Measurements from ENCODE around the gene ELF3. TPM values are rescaled to one million over a fixed set of nuclear protein-coding genes. Genes with fewer than 3 reads are reported as not detected.
"Not testable (repeated sequence)": the region's sequence is repeated elsewhere in the genome, so short reads cannot be mapped to it uniquely, and the experiment has no call there.

The ELF3 gene
- total and polyA plus RNA-seq, 5 donors from 2014 or later, result 1.0 TPM; not detected in 4

GRCh38 chr1:202016811-202017748, 6.7 kb downstream of the ELF3 start:
- Histone ChIP-seq H3K27me3 (ENCODE audit: control insufficient read depth, insufficient read depth, low read length) (peaks cover 2% of the 10 kb centered on the region), H3K36me3 (ENCODE audit: control insufficient read depth, insufficient read depth, low read length) (no peaks in the 10 kb centered on the region), H3K4me3 (ENCODE audit: low read depth, low read length) (no peak overlapping the region), H3K4me1 (ENCODE audit: control insufficient read depth, insufficient read depth, low read length, poor library complexity, severe bottlenecking) (no peaks in the 10 kb centered on the region), H3K9me3 (ENCODE audit: control insufficient read depth in 2 of 2, low read length in 2 of 2) (no peaks in the 10 kb centered on the region), H3K27ac (ENCODE audit: insufficient read depth, low read length, poor library complexity, severe bottlenecking) (no peak overlapping the region)
- Mint-ChIP-seq H3K4me3 (no peak overlapping the region), H3K9me3 (peaks cover 0 to 2% (median 0%) of the 10 kb centered on the region in 7 donors), H3K4me1 (no peaks in the 10 kb centered on the region), H3K36me3 (peaks cover 5% of the 10 kb centered on the region), H3K27me3 (peaks cover 4% of the 10 kb centered on the region), H3K27ac (no peak overlapping the region)
- DNase-seq (no peak), ATAC-seq (ENCODE audit: low read depth in 2 of 2) (no peak)

DNA sequence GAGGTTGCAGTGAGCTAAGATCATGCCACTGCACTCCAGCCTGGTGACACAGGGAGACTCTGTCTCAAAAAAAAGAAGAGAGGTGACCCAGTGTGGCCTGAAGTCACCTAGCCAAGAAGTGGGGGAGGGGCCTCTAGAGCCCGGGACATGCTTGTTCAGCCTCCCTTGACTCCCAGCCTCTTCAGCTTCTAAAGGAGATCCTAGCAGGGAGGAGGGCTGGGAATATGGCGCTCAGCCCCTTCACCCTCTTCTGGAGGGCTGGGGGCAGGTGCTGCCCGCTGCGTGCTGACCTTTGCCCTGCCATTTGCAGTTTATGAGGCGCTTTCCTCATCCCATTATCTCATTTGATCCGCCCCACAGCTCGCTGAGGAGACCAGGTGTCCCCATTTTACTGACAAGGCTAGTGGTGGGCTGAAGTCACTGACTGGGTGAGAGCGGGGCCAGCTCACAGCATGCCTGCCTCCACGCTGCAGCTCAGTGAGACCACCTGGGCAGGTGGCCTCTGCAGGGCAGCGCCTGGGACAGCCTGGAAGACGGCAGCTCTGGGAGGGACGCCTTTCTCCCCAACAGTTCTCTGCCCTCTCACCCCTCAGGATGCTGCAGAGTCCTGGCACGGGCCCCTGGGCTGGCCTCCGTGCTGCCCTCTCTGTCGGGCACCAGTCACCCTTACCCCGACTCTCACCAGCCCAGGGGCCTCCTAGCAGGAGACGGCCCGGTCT, 7.5 kb downstream of the ELF3 start:
- peaks cover 5% of the 10 kb centered on the region for H3K36me3 Mint-ChIP-seq
- no peak overlapping the region for H3K27ac Mint-ChIP-seq
- Histone ChIP-seq H3K9me3 (ENCODE audit: control insufficient read depth in 2 of 2, low read length in 2 of 2) (no peaks in the 10 kb centered on the region), H3K27ac (ENCODE audit: insufficient read depth, low read length, poor library complexity, severe bottlenecking) (no peak overlapping the region), H3K4me3 (ENCODE audit: low read depth, low read length) (no peak overlapping the region), H3K27me3 (ENCODE audit: control insufficient read depth, insufficient read depth, low read length) (peaks cover 2% of the 10 kb centered on the region), H3K4me1 (ENCODE audit: control insufficient read depth, insufficient read depth, low read length, poor library complexity, severe bottlenecking) (no peaks in the 10 kb centered on the region), H3K36me3 (ENCODE audit: control insufficient read depth, insufficient read depth, low read length) (no peaks in the 10 kb centered on the region)
- peaks cover 4% of the 10 kb centered on the region for H3K27me3 Mint-ChIP-seq
- DNase-seq, result no peak
- no peak for ATAC-seq (ENCODE audit: low read depth in 2 of 2)
- no peak overlapping the region for H3K4me3 Mint-ChIP-seq
- peaks cover 0 to 2% (median 0%) of the 10 kb centered on the region in 7 donors for H3K9me3 Mint-ChIP-seq
- H3K4me1 Mint-ChIP-seq, result no peaks in the 10 kb centered on the region

DNA sequence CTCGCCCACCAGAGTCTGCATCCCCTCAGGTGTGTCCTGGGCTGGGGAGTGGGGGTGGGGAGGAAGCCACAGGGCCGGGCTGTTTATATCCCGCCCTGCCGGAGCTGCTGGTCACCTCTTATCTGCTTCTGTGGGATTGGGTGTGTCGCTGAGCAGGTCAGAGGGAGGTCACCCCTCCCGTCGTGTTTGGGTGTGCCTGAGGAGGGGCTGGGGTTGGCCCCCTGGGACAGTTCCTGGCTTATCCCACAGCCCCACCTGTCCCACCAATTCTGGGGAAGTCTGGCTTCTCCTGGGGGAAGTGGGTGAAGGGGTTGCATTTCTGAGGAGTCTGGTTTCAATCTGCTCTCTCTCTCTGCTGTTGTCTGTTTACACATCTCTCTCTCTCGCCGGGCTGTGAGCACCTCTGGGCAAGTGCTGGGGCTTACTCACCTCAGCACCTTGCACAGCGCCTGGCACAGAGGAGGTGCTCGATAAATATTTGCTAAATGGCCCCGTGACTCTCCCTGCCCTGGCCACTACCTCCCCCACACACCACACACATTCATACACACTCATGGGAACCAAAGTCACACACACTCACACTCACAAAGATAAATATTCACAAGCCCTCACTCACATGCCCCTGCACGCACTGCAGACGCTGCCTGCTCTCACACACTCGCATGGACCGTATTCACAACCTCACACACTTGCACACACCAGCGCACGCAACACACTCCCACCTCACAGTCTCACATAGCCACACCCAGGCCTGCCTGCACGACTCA, 8.3 kb downstream of the ELF3 start:
- peaks cover 4% of the 10 kb centered on the region for H3K27me3 Mint-ChIP-seq
- Histone ChIP-seq H3K27me3 (ENCODE audit: control insufficient read depth, insufficient read depth, low read length) (peaks cover 2% of the 10 kb centered on the region), H3K4me3 (ENCODE audit: low read depth, low read length) (no peak overlapping the region), H3K9me3 (ENCODE audit: control insufficient read depth in 2 of 2, low read length in 2 of 2) (no peaks in the 10 kb centered on the region), H3K36me3 (ENCODE audit: control insufficient read depth, insufficient read depth, low read length) (no peaks in the 10 kb centered on the region), H3K27ac (ENCODE audit: insufficient read depth, low read length, poor library complexity, severe bottlenecking) (no peak overlapping the region), H3K4me1 (ENCODE audit: control insufficient read depth, insufficient read depth, low read length, poor library complexity, severe bottlenecking) (no peaks in the 10 kb centered on the region)
- no peak for DNase-seq
- H3K4me3 Mint-ChIP-seq, result no peak overlapping the region
- peaks cover 0 to 2% (median 0%) of the 10 kb centered on the region in 7 donors for H3K9me3 Mint-ChIP-seq
- peak overlapping the region in 2 of 3 donors; percentile 9 to 16 for H3K27ac Mint-ChIP-seq
- no peaks in the 10 kb centered on the region for H3K4me1 Mint-ChIP-seq
- H3K36me3 Mint-ChIP-seq, result peaks cover 5% of the 10 kb centered on the region
- no peak for ATAC-seq (ENCODE audit: low read depth in 2 of 2)

DNA sequence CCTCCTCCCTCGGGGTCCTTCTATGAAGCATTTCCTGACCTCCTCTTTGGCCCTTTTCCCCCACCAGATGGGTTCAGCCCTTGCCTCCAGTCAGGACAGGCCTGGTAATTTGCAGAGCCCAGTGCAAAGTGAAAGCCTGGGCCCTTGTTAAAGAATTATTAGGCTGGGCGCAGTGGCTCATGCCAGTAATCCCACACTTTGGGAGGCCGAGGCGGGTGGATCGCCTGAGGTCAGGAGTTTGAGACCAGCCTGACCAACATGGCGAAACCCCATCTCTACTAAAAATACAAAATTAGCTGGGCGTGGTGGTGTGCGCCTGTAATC, 8.8 kb downstream of the ELF3 start:
- not testable (repeated sequence) for H3K9me3 ChIP-seq (ENCODE audit: control insufficient read depth in 2 of 2, low read length in 2 of 2); DNase-seq; H3K36me3 Mint-ChIP-seq; H3K9me3 Mint-ChIP-seq; H3K36me3 ChIP-seq (ENCODE audit: control insufficient read depth, insufficient read depth, low read length); H3K4me3 ChIP-seq (ENCODE audit: low read depth, low read length); H3K27me3 ChIP-seq (ENCODE audit: control insufficient read depth, insufficient read depth, low read length); H3K27ac ChIP-seq (ENCODE audit: insufficient read depth, low read length, poor library complexity, severe bottlenecking); H3K4me1 Mint-ChIP-seq; H3K27me3 Mint-ChIP-seq; H3K27ac Mint-ChIP-seq; ATAC-seq (ENCODE audit: low read depth in 2 of 2); H3K4me1 ChIP-seq (ENCODE audit: control insufficient read depth, insufficient read depth, low read length, poor library complexity, severe bottlenecking); H3K4me3 Mint-ChIP-seq

DNA sequence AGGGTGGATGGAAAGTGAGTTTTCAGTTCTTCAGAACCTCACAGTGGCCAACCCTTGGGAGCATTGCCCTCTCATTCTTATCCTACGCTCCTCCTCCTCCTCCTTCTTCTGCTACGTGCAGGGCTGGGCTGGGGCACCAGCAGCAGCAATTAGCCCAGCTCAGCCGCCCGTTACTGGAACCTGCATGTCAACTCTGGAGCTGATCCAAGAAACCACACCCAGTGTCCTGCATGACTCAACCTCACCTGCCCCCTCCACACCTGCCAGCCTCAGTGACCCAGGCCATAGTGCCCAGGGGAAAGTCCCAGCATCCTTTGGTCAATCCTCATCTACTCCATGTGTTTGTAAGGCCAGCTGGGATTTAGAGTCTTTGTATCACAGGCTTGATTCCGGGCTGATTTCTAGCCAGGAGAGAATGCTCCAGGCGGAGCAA, 12.6 kb downstream of the ELF3 start:
- Histone ChIP-seq H3K9me3 (ENCODE audit: control insufficient read depth in 2 of 2, low read length in 2 of 2) (no peaks in the 10 kb centered on the region), H3K36me3 (ENCODE audit: control insufficient read depth, insufficient read depth, low read length) (no peaks in the 10 kb centered on the region), H3K27ac (ENCODE audit: insufficient read depth, low read length, poor library complexity, severe bottlenecking) (no peak overlapping the region), H3K27me3 (ENCODE audit: control insufficient read depth, insufficient read depth, low read length) (no peaks in the 10 kb centered on the region), H3K4me1 (ENCODE audit: control insufficient read depth, insufficient read depth, low read length, poor library complexity, severe bottlenecking) (no peaks in the 10 kb centered on the region), H3K4me3 (ENCODE audit: low read depth, low read length) (no peak overlapping the region)
- Mint-ChIP-seq H3K4me3 (no peak overlapping the region), H3K4me1 (no peaks in the 10 kb centered on the region), H3K36me3 (no peaks in the 10 kb centered on the region), H3K9me3 (peaks cover 0 to 2% (median 0%) of the 10 kb centered on the region in 7 donors), H3K27ac (no peak overlapping the region), H3K27me3 (peaks cover 9% of the 10 kb centered on the region)
- ATAC-seq (ENCODE audit: low read depth in 2 of 2), result no peak
- no peak for DNase-seq

DNA sequence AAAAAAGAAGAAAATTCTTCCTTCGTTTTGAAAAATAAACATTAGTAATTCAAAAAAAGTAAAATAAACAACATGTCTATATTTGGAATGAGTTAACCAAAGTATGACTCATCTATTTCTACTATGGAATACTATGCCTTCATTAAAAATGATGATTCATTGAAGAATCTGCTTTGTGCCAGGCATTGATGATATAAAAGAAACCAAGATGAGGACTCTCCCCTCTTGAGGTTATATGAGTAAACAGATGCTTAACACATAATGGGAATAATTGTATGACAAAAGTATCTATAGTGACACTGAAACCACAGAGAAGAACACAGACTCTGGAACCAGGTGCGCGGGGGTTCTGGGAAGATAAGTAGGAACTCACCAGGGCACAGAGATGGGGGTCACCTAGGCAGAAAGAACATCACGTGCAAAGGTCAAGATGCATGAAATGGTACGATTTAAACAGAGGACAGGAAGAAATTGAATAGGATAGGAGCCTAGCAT, 18.8 kb downstream of the ELF3 start:
- Mint-ChIP-seq H3K27ac (no peak overlapping the region), H3K9me3 (no peaks in the 10 kb centered on the region), H3K36me3 (no peaks in the 10 kb centered on the region), H3K4me3 (no peak overlapping the region), H3K27me3 (peaks cover 8% of the 10 kb centered on the region), H3K4me1 (no peaks in the 10 kb centered on the region)
- Histone ChIP-seq H3K4me3 (ENCODE audit: low read depth, low read length) (no peak overlapping the region), H3K4me1 (ENCODE audit: control insufficient read depth, insufficient read depth, low read length, poor library complexity, severe bottlenecking) (no peaks in the 10 kb centered on the region), H3K36me3 (ENCODE audit: control insufficient read depth, insufficient read depth, low read length) (no peaks in the 10 kb centered on the region), H3K27me3 (ENCODE audit: control insufficient read depth, insufficient read depth, low read length) (no peaks in the 10 kb centered on the region), H3K9me3 (ENCODE audit: control insufficient read depth in 2 of 2, low read length in 2 of 2) (no peaks in the 10 kb centered on the region), H3K27ac (ENCODE audit: insufficient read depth, low read length, poor library complexity, severe bottlenecking) (no peak overlapping the region)
- DNase-seq, result no peak
- no peak for ATAC-seq (ENCODE audit: low read depth in 2 of 2)

- H3K27me3 Mint-ChIP-seq, result peaks cover 8% of the 10 kb centered on the region
- H3K36me3 Mint-ChIP-seq, result no peaks in the 10 kb centered on the region
- Histone ChIP-seq H3K36me3 (ENCODE audit: control insufficient read depth, insufficient read depth, low read length) (no peaks in the 10 kb centered on the region), H3K27ac (ENCODE audit: insufficient read depth, low read length, poor library complexity, severe bottlenecking) (no peak overlapping the region), H3K9me3 (ENCODE audit: control insufficient read depth in 2 of 2, low read length in 2 of 2) (no peaks in the 10 kb centered on the region), H3K27me3 (ENCODE audit: control insufficient read depth, insufficient read depth, low read length) (peaks cover 2% of the 10 kb centered on the region), H3K4me3 (ENCODE audit: low read depth, low read length) (no peak overlapping the region), H3K4me1 (ENCODE audit: control insufficient read depth, insufficient read depth, low read length, poor library complexity, severe bottlenecking) (no peaks in the 10 kb centered on the region)
- H3K4me1 Mint-ChIP-seq, result no peaks in the 10 kb centered on the region
- DNase-seq (no peak), ATAC-seq (ENCODE audit: low read depth in 2 of 2) (no peak)
- H3K9me3 Mint-ChIP-seq, result no peaks in the 10 kb centered on the region
- H3K27ac Mint-ChIP-seq, result peak overlapping the region in 1 of 3 donors; percentile 6
- no peak overlapping the region for H3K4me3 Mint-ChIP-seq
These were observed 19.3 kb downstream of the ELF3 start for GRCh38 chr1:202029727-202030126.
